Upper lobe of left lung (tissue), 4 donors: Measurements from ENCODE around the gene GRPEL1.

Experiments used
- CTCF ChIP-seq, 6 experiments: fragments of 450-650 bp in 4 of 6; fragments of 200-600 bp in 2 of 6; sonication (generic) in 2 of 6; IDR thresholded peaks; one replicate each; pipeline ENCODE4 v1.5.1; 2016 to 2019; ENCODE audit warnings: antibody characterized with exemption in 6 of 6
- POLR2AphosphoS5 ChIP-seq, 2 donors: sonication (generic); formaldehyde crosslinking; IDR thresholded peaks; one replicate each; pipeline ENCODE4 v1.5.1; 2017; ENCODE audit warnings: antibody characterized with exemption in 2 of 2

GRCh38 chr4:7020290-7020689, 47.6 kb downstream of the GRPEL1 start:
- no peak for TF ChIP-seq CTCF (IDR thresholded peaks at IDR 0.05)
- TF ChIP-seq POLR2AphosphoS5 (IDR thresholded peaks at IDR 0.05): no peak
